Neural progenitor cell (in vitro differentiated cells): ENCODE measurements around the gene UTP14A. TPM values are rescaled to one million over a fixed set of nuclear protein-coding genes. Genes with fewer than 3 reads are reported as not detected.

Experiments
- DNase-seq: peaks from one replicate; pipeline ENCODE4 v3.0.0-alpha.2; 2016; ENCODE audit warnings: low spot score
- H2AFZ ChIP-seq: fragments of 200-600 bp; sonication (generic); replicated peaks from 2 replicates; pipeline ENCODE4 v1.6.1; 2016; ENCODE audit warnings: antibody characterized with exemption
- H3F3A ChIP-seq: fragments of 200-600 bp; sonication (generic); 2 replicates; pipeline ENCODE4 v1.6.1; 2016; ENCODE audit warnings: antibody characterized with exemption, low read depth
- H3K27ac ChIP-seq: fragments of 200-600 bp; sonication (generic); 2 replicates; pipeline ENCODE4 v1.5.1; 2016; ENCODE audit warnings: mild to moderate bottlenecking
- H3K27me3 ChIP-seq: fragments of 200-600 bp; sonication (generic); 2 replicates; pipeline ENCODE4 v1.6.1; 2016; ENCODE audit warnings: mild to moderate bottlenecking, moderate library complexity
- H3K36me3 ChIP-seq: fragments of 200-600 bp; sonication (generic); 2 replicates; pipeline ENCODE4 v1.5.1; 2016
- H3K4me1 ChIP-seq: fragments of 200-600 bp; sonication (generic); 2 replicates; pipeline ENCODE4 v1.6.1; 2016; ENCODE audit warnings: mixed run types
- H3K4me2 ChIP-seq: fragments of 200-600 bp; sonication (generic); 2 replicates; pipeline ENCODE4 v1.6.1; 2016
- H3K4me3 ChIP-seq: fragments of 200-600 bp; sonication (generic); 2 replicates; pipeline ENCODE4 v1.5.1; 2016
- H3K79me2 ChIP-seq: fragments of 200-600 bp; sonication (generic); 2 replicates; pipeline ENCODE4 v1.6.1; 2016; ENCODE audit warnings: low read depth
- H3K9ac ChIP-seq: fragments of 200-600 bp; sonication (generic); 2 replicates; pipeline ENCODE4 v1.6.1; 2016
- H3K9me3 ChIP-seq: fragments of 200-600 bp; sonication (generic); 2 replicates; pipeline ENCODE4 v1.5.1; 2016; ENCODE audit warnings: low read depth
- H4K20me1 ChIP-seq: fragments of 200-600 bp; sonication (generic); 2 replicates; pipeline ENCODE4 v1.6.1; 2016; ENCODE audit warnings: low read depth
- H3K27ac Mint-ChIP-seq: 3 replicates; pipeline ENCODE4 v1.8.0; 2021; ENCODE audit warnings: mixed read lengths
- H3K27me3 Mint-ChIP-seq: 2 replicates; pipeline ENCODE4 v1.8.0; 2022; ENCODE audit warnings: low read depth, mild to moderate bottlenecking, inconsistent platforms, moderate library complexity, mixed read lengths; ENCODE audit not compliant: insufficient read depth
- H3K36me3 Mint-ChIP-seq: 3 replicates; pipeline ENCODE4 v1.8.0; 2021; ENCODE audit warnings: mixed read lengths
- H3K4me1 Mint-ChIP-seq: 3 replicates; pipeline ENCODE4 v1.8.0; 2021; ENCODE audit warnings: mixed read lengths
- H3K4me3 Mint-ChIP-seq: 3 replicates; pipeline ENCODE4 v1.8.0; 2021; ENCODE audit warnings: mild to moderate bottlenecking, moderate library complexity, mixed read lengths
- H3K9me3 Mint-ChIP-seq: 3 replicates; pipeline ENCODE4 v1.8.0; 2020; ENCODE audit warnings: mixed read lengths
- CTCF ChIP-seq: fragments of 200-600 bp; sonication (generic); IDR thresholded peaks from 2 replicates; pipeline ENCODE4 v1.5.1; 2017; ENCODE audit warnings: antibody characterized with exemption, mild to moderate bottlenecking
- EZH2 ChIP-seq: fragments of 200-600 bp; sonication (generic); IDR thresholded peaks from 2 replicates; pipeline ENCODE4 v1.6.1; 2017; ENCODE audit warnings: antibody characterized with exemption, mild to moderate bottlenecking, moderate library complexity
- EZH2phosphoT487 ChIP-seq: fragments of 200-600 bp; sonication (generic); IDR thresholded peaks from 2 replicates; pipeline ENCODE4 v1.6.1; 2017; ENCODE audit warnings: antibody characterized with exemption
- total RNA-seq: library from RNA; depleted of rRNA; stranded (reverse); fragments of >200 nt; gene quantifications from 2 replicates; pipeline ENCODE4 v1.2.3, GENCODE V29; 2015; ENCODE audit warnings: low replicate concordance

Gene UTP14A
- total RNA-seq, 1 donor from 2014 or later: 8.3 TPM

- no peaks in the 10 kb centered on the region for H3K9me3 ChIP-seq
- no peak overlapping the region for H2AFZ ChIP-seq
- H4K20me1 ChIP-seq: no peaks in the 10 kb centered on the region
- Mint-ChIP-seq H3K9me3 (no peaks in the 10 kb centered on the region), H3K4me3 (no peak overlapping the region), H3K4me1 (no peaks in the 10 kb centered on the region), H3K36me3 (no peaks in the 10 kb centered on the region), H3K27me3 (no peaks in the 10 kb centered on the region), H3K27ac (no peak overlapping the region)
- H3K27ac ChIP-seq: no peak overlapping the region
- H3K4me3 ChIP-seq: no peak overlapping the region
- no peaks in the 10 kb centered on the region for H3K79me2 ChIP-seq
- H3K9ac ChIP-seq: no peak overlapping the region
- no peak for DNase-seq
- no peaks in the 10 kb centered on the region for H3K36me3 ChIP-seq
- no peaks in the 10 kb centered on the region for H3K27me3 ChIP-seq
- TF ChIP-seq CTCF (no peak), EZH2 (no peak), EZH2phosphoT487 (no peak)
- H3F3A ChIP-seq: no peaks in the 10 kb centered on the region
- H3K4me2 ChIP-seq: no peak overlapping the region
- H3K4me1 ChIP-seq: no peaks in the 10 kb centered on the region
Observed at GRCh38 chrX:129900054-129900453, 5.9 kb upstream of the UTP14A start.

GRCh38 chrX:129908636-129909035, 2.7 kb downstream of the UTP14A start:
- Mint-ChIP-seq H3K27me3 (no peaks in the 10 kb centered on the region), H3K4me1 (peaks cover 6% of the 10 kb centered on the region), H3K9me3 (no peaks in the 10 kb centered on the region), H3K27ac (no peak overlapping the region), H3K4me3 (no peak overlapping the region), H3K36me3 (peaks cover 16% of the 10 kb centered on the region)
- H3K4me2 ChIP-seq: no peak overlapping the region
- no peak overlapping the region for H3K4me3 ChIP-seq
- H3K27ac ChIP-seq: no peak overlapping the region
- DNase-seq: no peak
- H4K20me1 ChIP-seq: no peaks in the 10 kb centered on the region
- no peak overlapping the region for H2AFZ ChIP-seq
- no peaks in the 10 kb centered on the region for H3K4me1 ChIP-seq
- H3K36me3 ChIP-seq: no peaks in the 10 kb centered on the region
- H3K9me3 ChIP-seq: no peaks in the 10 kb centered on the region
- H3K79me2 ChIP-seq: peaks cover 15% of the 10 kb centered on the region
- no peak overlapping the region for H3K9ac ChIP-seq
- TF ChIP-seq CTCF (no peak), EZH2phosphoT487 (no peak), EZH2 (no peak)
- no peaks in the 10 kb centered on the region for H3K27me3 ChIP-seq
- peaks cover 4% of the 10 kb centered on the region for H3F3A ChIP-seq

- Histone ChIP-seq H4K20me1 (no peaks in the 10 kb centered on the region), H3K27ac (no peak overlapping the region), H3K4me3 (no peak overlapping the region), H2AFZ (no peak overlapping the region), H3K27me3 (no peaks in the 10 kb centered on the region), H3F3A (peaks cover 5% of the 10 kb centered on the region), H3K4me2 (no peak overlapping the region), H3K79me2 (no peaks in the 10 kb centered on the region), H3K4me1 (no peaks in the 10 kb centered on the region), H3K9ac (no peak overlapping the region), H3K9me3 (no peaks in the 10 kb centered on the region), H3K36me3 (peaks cover 4% of the 10 kb centered on the region)
- TF ChIP-seq EZH2 (no peak), EZH2phosphoT487 (no peak), CTCF (peak; percentile 67)
- Mint-ChIP-seq H3K27ac (no peak overlapping the region), H3K4me3 (peak overlapping the region; percentile 36), H3K36me3 (peaks cover 21% of the 10 kb centered on the region), H3K4me1 (peaks cover 5% of the 10 kb centered on the region), H3K9me3 (no peaks in the 10 kb centered on the region), H3K27me3 (no peaks in the 10 kb centered on the region)
- DNase-seq: peak; percentile 78
Observed at GRCh38 chrX:129925305-129926092, 19.5 kb downstream of the UTP14A start.
